GM23248 (cell line): Measurements from ENCODE around the gene PIEZO2. TPM values are rescaled to one million over a fixed set of nuclear protein-coding genes. Genes with fewer than 3 reads are reported as not detected.

ENCODE experiments used
- DNase-seq: peaks from one replicate; pipeline ENCODE4 v3.0.0-alpha.2; 2015
- H2AFZ ChIP-seq: fragments of 200-600 bp; sonication (generic); 2 replicates; pipeline ENCODE4 v1.6.1; 2016; ENCODE audit warnings: antibody characterized with exemption
- H3F3A ChIP-seq: fragments of 200-600 bp; sonication (generic); 2 replicates; pipeline ENCODE4 v1.6.1; 2016; ENCODE audit warnings: mild to moderate bottlenecking, antibody characterized with exemption, mixed run types; ENCODE audit not compliant: insufficient read depth
- H3K27ac ChIP-seq: fragments of 200-600 bp; sonication (generic); 2 replicates; pipeline ENCODE4 v1.5.1; 2016; ENCODE audit warnings: mild to moderate bottlenecking
- H3K27me3 ChIP-seq: fragments of 200-600 bp; sonication (generic); replicated peaks from 2 replicates; pipeline ENCODE4 v1.6.1; 2016; ENCODE audit warnings: mild to moderate bottlenecking; ENCODE audit not compliant: insufficient read depth
- H3K36me3 ChIP-seq: fragments of 200-600 bp; sonication (generic); 2 replicates; pipeline ENCODE4 v1.6.1; 2016; ENCODE audit warnings: low read depth, mild to moderate bottlenecking
- H3K4me1 ChIP-seq: fragments of 200-600 bp; sonication (generic); 2 replicates; pipeline ENCODE4 v1.6.1; 2016; ENCODE audit warnings: mild to moderate bottlenecking; ENCODE audit not compliant: insufficient read depth
- H3K4me2 ChIP-seq: fragments of 200-600 bp; sonication (generic); one replicate; pipeline ENCODE4 v1.6.1; 2016; ENCODE audit warnings: mild to moderate bottlenecking; ENCODE audit not compliant: unreplicated experiment
- H3K4me3 ChIP-seq: fragments of 200-600 bp; sonication (generic); 2 replicates; pipeline ENCODE4 v1.5.1; 2016; ENCODE audit warnings: mild to moderate bottlenecking
- H3K79me2 ChIP-seq: fragments of 200-600 bp; sonication (generic); 2 replicates; pipeline ENCODE4 v1.6.1; 2016; ENCODE audit warnings: mild to moderate bottlenecking; ENCODE audit not compliant: insufficient read depth
- H3K9ac ChIP-seq: fragments of 200-600 bp; sonication (generic); 2 replicates; pipeline ENCODE4 v1.6.1; 2016; ENCODE audit warnings: mild to moderate bottlenecking
- H3K9me2 ChIP-seq: fragments of 200-600 bp; sonication (generic); 2 replicates; pipeline ENCODE4 v1.6.1; 2016; ENCODE audit warnings: mixed run types, mild to moderate bottlenecking, moderate library complexity; ENCODE audit not compliant: insufficient read depth
- H3K9me3 ChIP-seq: fragments of 200-600 bp; sonication (generic); one replicate; pipeline ENCODE4 v1.6.1; 2017; ENCODE audit warnings: low read depth
- H4K20me1 ChIP-seq: fragments of 200-600 bp; sonication (generic); 2 replicates; pipeline ENCODE4 v1.6.0; 2016; ENCODE audit not compliant: insufficient read depth
- EZH2 ChIP-seq: fragments of 200-600 bp; sonication (generic); IDR thresholded peaks from 2 replicates; pipeline ENCODE4 v1.6.1; 2018; ENCODE audit warnings: antibody characterized with exemption, mild to moderate bottlenecking; ENCODE audit not compliant: insufficient read depth, poor library complexity, severe bottlenecking
- EZH2phosphoT487 ChIP-seq: fragments of 200-600 bp; sonication (generic); IDR thresholded peaks from 2 replicates; pipeline ENCODE4 v1.6.1; 2018; ENCODE audit warnings: antibody characterized with exemption, moderate library complexity, mild to moderate bottlenecking, low read depth; ENCODE audit not compliant: insufficient read depth
- WGBS, 2 experiments: methylation state at CpG; one replicate each; pipeline ENCODE4 v1.1.6; 2015 to 2017; ENCODE audit warnings: low lambda C conversion rate in 2 of 2, low coverage in 1 of 2; ENCODE audit errors: missing lambda C conversion rate in 2 of 2; 5-methylcytosine and 5-hydroxymethylcytosine counted together
- in situ Hi-C: fragments of 300-500 bp; cut with MboI; formaldehyde crosslinking; loops from 2 replicates; pipeline ENCODE4 v1.15.0; 2020
- polyA plus RNA-seq: library from polyadenylated mRNA; unstranded; fragments of >200 nt; fragmentation: Nextera tagmentation; extraction: Ambion mirVana; gene quantifications from 2 replicates; pipeline ENCODE4 v1.2.1, GENCODE V29; 2016
- total RNA-seq: library from RNA; depleted of rRNA; stranded (reverse); fragments of >200 nt; shearing (Covaris generic); gene quantifications from 2 replicates; pipeline ENCODE4 v1.2.3, GENCODE V29; 2014

The PIEZO2 gene
- total and polyA plus RNA-seq, 2 experiments from 2014 or later: 0.93 to 1.5 TPM

GRCh38 chr18:10759241-10759640 is 390.1 kb downstream of the PIEZO2 start:
- Histone ChIP-seq H3K79me2 (no peaks in the 10 kb centered on the region), H3K9ac (no peak overlapping the region), H3K4me1 (no peaks in the 10 kb centered on the region), H3K27ac (no peak overlapping the region), H4K20me1 (no peaks in the 10 kb centered on the region), H3K27me3 (no peaks in the 10 kb centered on the region), H3K4me2 (no peak overlapping the region), H3K9me2 (no peaks in the 10 kb centered on the region), H2AFZ (no peak overlapping the region), H3K4me3 (no peak overlapping the region), H3K9me3 (no peaks in the 10 kb centered on the region), H3K36me3 (no peaks in the 10 kb centered on the region), H3F3A (no peaks in the 10 kb centered on the region)
- TF ChIP-seq EZH2: no peak
- TF ChIP-seq EZH2phosphoT487: no peak
- 50 to 52% methylated on average over 7 of the region's 7 CpGs for WGBS, 2 experiments
- no peak for DNase-seq
- in situ Hi-C loops: no loop called here

- no peaks in the 10 kb centered on the region for H3K9me3 ChIP-seq
- H3K9me2 ChIP-seq: no peaks in the 10 kb centered on the region
- no peaks in the 10 kb centered on the region for H3K27me3 ChIP-seq
- no peak overlapping the region for H3K27ac ChIP-seq
- H3K4me2 ChIP-seq: no peak overlapping the region
- H3K36me3 ChIP-seq: no peaks in the 10 kb centered on the region
- no peak overlapping the region for H3K9ac ChIP-seq
- WGBS, 2 experiments: 59% methylated on average over 6 of the region's 6 CpGs
- H3K4me1 ChIP-seq: no peaks in the 10 kb centered on the region
- no peaks in the 10 kb centered on the region for H3K79me2 ChIP-seq
- no peaks in the 10 kb centered on the region for H3F3A ChIP-seq
- H2AFZ ChIP-seq: no peak overlapping the region
- H3K4me3 ChIP-seq: no peak overlapping the region
- no peaks in the 10 kb centered on the region for H4K20me1 ChIP-seq
- in situ Hi-C loops: no loop called here
- DNase-seq: no peak
- TF ChIP-seq EZH2phosphoT487: no peak
- TF ChIP-seq EZH2: no peak
Observed at GRCh38 chr18:10757946-10758345, 391.4 kb downstream of the PIEZO2 start.

GRCh38 chr18:10757349-10757748 is 392.0 kb downstream of the PIEZO2 start:
- H3K9me3 ChIP-seq: no peaks in the 10 kb centered on the region
- TF ChIP-seq EZH2phosphoT487 (no peak), EZH2 (no peak)
- H2AFZ ChIP-seq: no peak overlapping the region
- no peak overlapping the region for H3K4me3 ChIP-seq
- no peaks in the 10 kb centered on the region for H4K20me1 ChIP-seq
- no peak overlapping the region for H3K9ac ChIP-seq
- H3K9me2 ChIP-seq: no peaks in the 10 kb centered on the region
- no peaks in the 10 kb centered on the region for H3K27me3 ChIP-seq
- H3K36me3 ChIP-seq: no peaks in the 10 kb centered on the region
- no peaks in the 10 kb centered on the region for H3F3A ChIP-seq
- no peak overlapping the region for H3K4me2 ChIP-seq
- no peak overlapping the region for H3K27ac ChIP-seq
- DNase-seq: no peak
- no peaks in the 10 kb centered on the region for H3K4me1 ChIP-seq
- in situ Hi-C loops: no loop called here
- no peaks in the 10 kb centered on the region for H3K79me2 ChIP-seq

GRCh38 chr18:10755855-10756254 is 393.5 kb downstream of the PIEZO2 start:
- H3K4me2 ChIP-seq: no peak overlapping the region
- WGBS, 2 experiments: 3 to 8% methylated on average over 1 of the region's 1 CpG
- no peaks in the 10 kb centered on the region for H3K79me2 ChIP-seq
- in situ Hi-C loops: no loop called here
- TF ChIP-seq EZH2phosphoT487 (no peak), EZH2 (no peak)
- H3K4me3 ChIP-seq: no peak overlapping the region
- H3K9me3 ChIP-seq: no peaks in the 10 kb centered on the region
- H3K27ac ChIP-seq: no peak overlapping the region
- no peaks in the 10 kb centered on the region for H4K20me1 ChIP-seq
- no peaks in the 10 kb centered on the region for H3K36me3 ChIP-seq
- no peak for DNase-seq
- H2AFZ ChIP-seq: no peak overlapping the region
- H3K27me3 ChIP-seq: no peaks in the 10 kb centered on the region; the same call in 1 of the 2 replicates
- no peaks in the 10 kb centered on the region for H3K9me2 ChIP-seq
- H3F3A ChIP-seq: no peaks in the 10 kb centered on the region
- H3K9ac ChIP-seq: no peak overlapping the region
- no peaks in the 10 kb centered on the region for H3K4me1 ChIP-seq

- no peaks in the 10 kb centered on the region for H3F3A ChIP-seq
- H2AFZ ChIP-seq: no peak overlapping the region
- no peaks in the 10 kb centered on the region for H3K9me3 ChIP-seq
- no peaks in the 10 kb centered on the region for H3K79me2 ChIP-seq
- no peak overlapping the region for H3K4me2 ChIP-seq
- no peaks in the 10 kb centered on the region for H3K4me1 ChIP-seq
- no peak overlapping the region for H3K27ac ChIP-seq
- H3K27me3 ChIP-seq: no peaks in the 10 kb centered on the region; the same call in 1 of the 2 replicates
- in situ Hi-C loops: no loop called here
- no peaks in the 10 kb centered on the region for H3K36me3 ChIP-seq
- H4K20me1 ChIP-seq: no peaks in the 10 kb centered on the region
- DNase-seq: no peak
- 74 to 78% methylated on average over 4 of the region's 4 CpGs for WGBS, 2 experiments
- no peaks in the 10 kb centered on the region for H3K9me2 ChIP-seq
- no peak for TF ChIP-seq EZH2
- TF ChIP-seq EZH2phosphoT487: no peak
- H3K9ac ChIP-seq: no peak overlapping the region
- no peak overlapping the region for H3K4me3 ChIP-seq
Observed at GRCh38 chr18:10754128-10754527, 395.2 kb downstream of the PIEZO2 start.
